ES-I3 (cell line): ENCODE data around the gene MEPCE.

Experiments used
- H3K36me3 ChIP-seq: 2 replicates; pipeline ENCODE4 v1.6.1; 2013; ENCODE audit warnings: mild to moderate bottlenecking, low read length, control low read depth, moderate library complexity; ENCODE audit not compliant: insufficient read depth
- H3K4me1 ChIP-seq: 2 replicates; pipeline ENCODE4 v1.6.1; 2013; ENCODE audit warnings: mild to moderate bottlenecking, control low read depth, low read length; ENCODE audit not compliant: insufficient read depth
- H3K9ac ChIP-seq: 2 replicates; pipeline ENCODE4 v1.6.1; 2013; ENCODE audit warnings: low read depth, mild to moderate bottlenecking, low read length, moderate library complexity
- H3K9me3 ChIP-seq: 2 replicates; pipeline ENCODE4 v1.6.1; 2013; ENCODE audit warnings: mild to moderate bottlenecking, low read length, moderate library complexity; ENCODE audit not compliant: control insufficient read depth, insufficient read depth

MEPCE gene

DNA sequence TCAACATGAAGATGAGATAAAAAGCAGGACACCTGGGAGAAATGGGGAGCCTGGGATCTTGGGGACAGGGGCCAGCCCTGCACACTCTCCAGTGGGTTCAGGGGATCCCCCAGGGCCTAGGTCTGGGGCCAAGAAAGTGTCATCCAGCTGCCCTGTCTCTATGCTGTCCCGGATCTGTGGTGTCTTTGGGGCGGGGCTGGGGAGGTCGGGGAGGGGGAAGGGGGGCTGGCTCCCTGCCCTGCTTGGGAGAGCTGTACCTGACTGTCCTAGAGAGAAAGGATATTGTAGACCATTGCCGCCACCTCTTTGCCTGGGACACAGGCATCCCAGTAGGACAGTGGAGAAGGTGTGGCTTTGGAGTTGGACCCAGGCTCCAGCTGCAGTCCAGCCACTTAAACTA, 41.4 kb downstream of the MEPCE start:
- Histone ChIP-seq H3K9me3 (no peaks in the 10 kb centered on the region), H3K36me3 (no peaks in the 10 kb centered on the region), H3K9ac (no peak overlapping the region), H3K4me1 (peaks cover 4% of the 10 kb centered on the region; the same call in 1 of the 2 replicates)

DNA sequence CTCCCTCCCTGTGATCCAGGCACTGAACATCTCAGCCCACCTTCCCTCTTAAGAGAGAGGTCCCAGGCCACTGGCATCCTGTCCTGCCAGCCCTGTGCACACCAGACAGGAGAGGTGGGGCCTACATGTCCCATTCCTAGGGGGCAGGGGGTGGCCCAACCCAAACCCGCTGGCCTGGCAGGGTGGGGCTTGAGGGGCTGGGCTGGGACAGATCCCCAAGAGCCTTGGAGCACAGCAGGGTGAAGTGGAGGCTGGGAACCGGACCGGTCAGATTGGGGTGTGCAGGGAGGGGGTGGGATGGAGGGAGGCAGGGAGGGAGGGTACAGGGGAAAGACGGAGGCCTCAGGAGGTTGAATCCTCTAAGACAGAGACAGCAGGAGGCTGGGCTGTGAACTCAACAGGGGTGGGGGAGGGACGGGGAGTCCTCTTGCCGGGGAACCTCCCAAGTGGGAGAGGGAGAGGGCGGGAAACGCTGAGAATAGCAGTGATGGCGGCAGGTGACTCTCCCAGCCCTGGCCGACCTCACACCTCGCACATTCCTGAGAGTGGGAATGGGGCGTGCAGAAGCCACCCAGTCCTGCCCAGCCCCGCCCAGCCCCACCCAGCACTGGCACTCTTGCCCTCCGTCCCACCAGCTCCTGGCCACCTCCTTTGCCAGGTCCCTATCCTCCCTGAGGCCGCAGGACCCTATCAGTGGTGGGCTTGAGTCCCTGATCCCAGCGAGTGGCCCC, 42.7 kb downstream of the MEPCE start:
- Histone ChIP-seq H3K4me1 (peaks cover 12% of the 10 kb centered on the region; the same call in 1 of the 2 replicates), H3K9me3 (no peaks in the 10 kb centered on the region), H3K36me3 (no peaks in the 10 kb centered on the region), H3K9ac (no peak overlapping the region)

DNA sequence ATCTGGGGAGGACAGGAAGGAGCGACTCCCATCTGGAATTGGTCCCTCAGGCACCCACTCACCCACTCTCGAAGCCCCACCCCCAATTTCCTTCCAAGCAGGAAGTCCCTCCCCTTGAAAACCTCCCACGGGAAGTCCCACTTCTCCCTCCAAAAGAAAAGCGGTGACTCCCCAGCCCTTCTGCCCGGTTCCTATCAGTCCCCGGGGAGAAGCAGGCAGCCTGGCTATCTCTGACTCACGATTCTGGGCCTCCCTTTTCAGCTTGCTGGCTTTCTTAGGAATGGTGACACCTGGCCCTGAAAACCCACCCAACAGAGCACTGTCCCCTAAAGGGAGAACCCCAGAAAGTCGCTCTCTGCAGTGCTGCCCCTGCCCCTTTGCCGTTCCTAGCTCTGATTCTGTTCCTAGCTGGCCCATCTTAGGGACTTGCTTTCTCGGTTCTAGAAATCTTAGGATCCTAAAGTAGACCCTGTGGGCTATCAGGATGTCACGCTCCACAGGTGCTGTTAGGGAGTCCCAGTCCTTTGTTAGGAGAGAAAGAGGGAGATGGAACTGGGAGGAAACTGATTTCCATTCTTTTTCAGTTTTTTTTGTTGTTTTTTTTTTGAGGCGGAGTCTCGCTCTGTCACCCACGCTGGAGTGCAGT, 43.3 kb downstream of the MEPCE start:
- Histone ChIP-seq H3K36me3 (no peaks in the 10 kb centered on the region), H3K9ac (no peak overlapping the region), H3K4me1 (peaks cover 12% of the 10 kb centered on the region; the same call in 1 of the 2 replicates), H3K9me3 (no peaks in the 10 kb centered on the region)

DNA sequence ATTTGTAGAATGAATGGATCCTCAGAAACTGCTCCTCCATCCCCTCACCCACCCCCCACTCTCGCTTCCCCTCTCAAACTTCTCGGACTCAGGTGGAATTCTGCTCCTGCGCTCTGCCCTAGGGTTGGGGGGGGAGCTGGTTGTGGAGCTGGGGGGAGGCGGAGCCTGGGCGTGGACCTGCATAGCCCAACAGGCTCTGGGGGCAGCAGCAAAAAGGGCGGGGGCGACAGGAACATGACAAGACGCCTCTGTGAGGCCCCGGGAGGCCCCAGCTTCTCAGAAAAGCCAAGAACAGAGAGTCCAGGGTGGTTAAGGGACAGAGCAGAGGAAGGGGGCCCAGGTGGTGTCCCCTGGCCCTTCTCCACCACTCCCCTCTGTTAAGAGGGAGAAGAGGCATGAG, 45.9 kb downstream of the MEPCE start:
- Histone ChIP-seq H3K36me3 (no peaks in the 10 kb centered on the region), H3K9ac (peak overlapping the region; percentile 20), H3K4me1 (peaks cover 8% of the 10 kb centered on the region; the same call in 1 of the 2 replicates)

DNA sequence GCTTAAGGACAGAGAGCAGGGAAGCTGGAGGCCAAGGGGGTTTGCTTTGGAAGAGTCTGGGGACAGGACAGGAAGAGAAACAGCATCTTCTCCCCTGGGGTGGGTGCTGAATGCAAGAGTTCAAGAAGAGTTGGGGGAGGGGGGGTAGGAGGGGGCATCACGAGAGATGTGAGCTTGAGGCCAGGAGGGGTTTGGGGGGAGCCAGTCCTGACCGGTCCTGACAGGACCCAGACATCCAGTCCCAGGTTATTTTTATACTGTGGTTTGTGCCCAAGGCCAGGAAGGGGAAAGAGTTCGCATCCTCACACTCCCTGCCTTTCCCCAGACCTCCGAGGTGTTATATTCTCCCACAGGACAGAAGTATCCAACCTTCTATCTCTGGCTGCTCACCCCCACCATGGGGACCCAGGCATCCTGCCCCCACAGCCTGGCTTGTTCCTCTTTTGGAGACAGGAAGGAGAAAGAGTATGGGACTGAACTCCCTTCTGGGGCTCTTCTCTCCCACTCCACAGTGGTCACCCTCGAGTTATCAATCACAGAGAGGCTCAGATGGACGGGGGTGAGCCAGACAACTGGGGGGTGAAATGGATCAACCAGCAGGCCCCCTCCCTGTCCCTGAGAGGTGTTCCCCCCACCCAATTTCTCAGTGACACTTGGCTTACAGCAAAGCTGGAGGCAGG, 46.6 kb downstream of the MEPCE start:
- peak overlapping the region; percentile 20; the same call in 1 of the 2 replicates for H3K9ac ChIP-seq
- no peaks in the 10 kb centered on the region for H3K36me3 ChIP-seq

More for the DNA sequence above, 45.9 kb downstream of the MEPCE start:
- H3K9me3 ChIP-seq, result no peaks in the 10 kb centered on the region

DNA sequence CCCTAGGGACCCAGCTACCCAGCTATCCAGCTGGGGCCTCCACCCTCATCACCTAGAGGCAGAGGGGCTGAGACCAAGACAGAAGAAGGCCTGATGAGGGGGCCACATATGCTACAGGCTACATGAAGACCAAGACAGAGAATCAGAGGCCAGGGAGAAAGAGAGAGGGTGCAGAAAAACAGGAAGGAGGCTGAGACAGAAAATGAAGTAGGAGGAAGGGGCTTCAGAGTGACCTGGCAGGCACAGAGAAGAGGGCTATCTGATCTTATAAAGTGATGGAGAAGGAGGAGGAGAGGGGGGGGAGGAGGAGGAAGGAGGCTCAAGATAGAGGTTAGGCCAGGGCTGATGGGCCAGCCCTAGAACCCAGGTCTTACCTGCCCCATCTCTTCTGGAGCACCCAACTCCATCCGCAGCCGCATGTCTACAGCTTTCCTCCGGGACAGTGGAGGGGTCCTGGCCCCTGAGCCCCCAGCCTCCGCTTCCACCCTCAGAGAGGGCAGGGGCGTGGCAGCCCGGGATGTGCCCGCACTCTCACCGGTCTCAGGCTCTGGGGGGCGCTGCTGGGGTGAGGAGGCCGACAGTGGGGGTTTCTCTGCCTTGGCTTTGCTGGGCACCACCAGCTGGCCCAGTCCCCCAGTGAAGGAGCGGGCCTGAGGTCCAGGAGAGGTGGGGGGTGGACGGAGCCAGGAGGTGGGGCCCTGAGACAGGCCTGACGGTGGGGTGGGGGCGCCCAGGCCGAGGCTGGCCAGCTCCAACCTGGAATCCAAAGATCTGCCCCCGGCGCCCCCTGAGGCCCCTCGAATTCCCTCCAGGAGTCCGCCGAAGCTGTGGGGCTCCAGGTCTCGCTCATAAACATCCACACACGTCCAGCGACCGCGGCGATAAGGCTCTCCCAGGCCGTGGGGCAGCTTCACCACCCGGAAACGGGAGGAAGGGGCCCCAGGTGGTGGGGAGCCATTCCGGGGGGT, 47.6 kb downstream of the MEPCE start:
- Histone ChIP-seq H3K4me1 (peaks cover 8% of the 10 kb centered on the region; the same call in 1 of the 2 replicates), H3K9me3 (no peaks in the 10 kb centered on the region), H3K9ac (peak overlapping the region; percentile 41; the same call in 1 of the 2 replicates), H3K36me3 (no peaks in the 10 kb centered on the region)

More for the DNA sequence above, 46.6 kb downstream of the MEPCE start:
- Histone ChIP-seq H3K4me1 (peaks cover 8% of the 10 kb centered on the region; the same call in 1 of the 2 replicates), H3K9me3 (no peaks in the 10 kb centered on the region)

DNA sequence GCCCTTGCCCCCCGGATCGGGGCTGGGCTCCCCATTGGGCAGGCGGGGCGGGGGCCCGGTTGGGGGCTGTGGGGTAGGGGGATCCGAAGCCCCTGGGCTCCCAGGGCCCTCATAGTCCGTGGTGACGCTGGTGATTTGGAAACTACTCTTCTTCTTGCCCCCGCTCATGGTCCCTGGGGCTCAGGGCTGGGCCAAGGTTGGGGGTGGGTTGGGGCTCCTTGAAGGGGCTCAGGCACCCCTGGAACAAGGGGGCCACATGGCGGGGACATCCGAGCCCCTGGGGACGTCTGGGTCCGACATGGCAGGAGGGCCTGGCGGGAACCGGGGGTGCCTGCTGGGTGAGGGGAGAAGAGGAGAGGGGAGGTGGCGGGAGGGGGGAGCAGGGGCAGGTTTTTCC, 48.2 kb downstream of the MEPCE start:
- peak overlapping the region; percentile 83 for H3K9ac ChIP-seq
- no peaks in the 10 kb centered on the region for H3K9me3 ChIP-seq
- peaks cover 8% of the 10 kb centered on the region; the same call in 1 of the 2 replicates for H3K4me1 ChIP-seq
- no peaks in the 10 kb centered on the region for H3K36me3 ChIP-seq

DNA sequence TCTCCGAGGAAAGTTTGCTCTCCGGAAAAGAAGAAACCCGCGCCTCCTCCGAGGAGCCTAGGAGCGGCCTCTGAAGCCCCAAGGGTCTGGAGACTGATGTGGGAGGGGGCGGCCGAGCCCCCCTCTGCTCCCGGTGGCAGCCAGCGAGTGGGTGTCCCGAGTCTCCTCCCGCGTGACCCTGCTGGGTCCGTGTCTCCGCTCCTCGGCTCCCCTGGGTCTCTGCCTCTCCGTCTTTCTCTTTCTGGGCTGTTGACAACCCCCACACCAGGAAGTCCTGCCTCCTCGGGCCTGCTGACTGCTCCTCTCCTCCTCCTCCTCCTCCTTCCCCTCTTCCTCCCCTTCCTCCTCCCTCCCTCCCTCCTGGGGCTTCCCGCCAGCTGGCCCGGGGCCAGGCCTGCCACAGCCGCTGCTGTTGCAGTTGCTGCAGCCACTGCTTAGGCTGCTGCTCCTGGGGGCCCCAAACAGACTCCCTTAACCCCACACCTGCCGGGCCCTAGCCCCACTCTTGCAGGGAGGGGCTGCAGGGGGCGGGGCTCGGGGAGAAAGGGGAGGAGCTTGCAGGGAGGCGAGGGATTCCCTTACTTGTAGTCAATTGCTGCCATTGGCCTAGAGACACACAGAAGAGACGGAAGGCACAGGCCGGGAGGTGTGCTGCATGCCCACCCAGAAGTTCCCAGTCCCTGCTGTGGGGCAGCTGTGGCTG, 49.5 kb downstream of the MEPCE start, which contains the start of gene TSC22D4:
TSS of gene TSC22D4 (minus strand) at position 257 of the 703 bp plus-strand sequence. CDS start 1,176 bp downstream, outside the sequence.
- peaks cover 8% of the 10 kb centered on the region; the same call in 1 of the 2 replicates for H3K4me1 ChIP-seq
- no peaks in the 10 kb centered on the region for H3K36me3 ChIP-seq
- no peaks in the 10 kb centered on the region for H3K9me3 ChIP-seq
- peak within 1 kb of the TSS; percentile 83 for H3K9ac ChIP-seq

DNA sequence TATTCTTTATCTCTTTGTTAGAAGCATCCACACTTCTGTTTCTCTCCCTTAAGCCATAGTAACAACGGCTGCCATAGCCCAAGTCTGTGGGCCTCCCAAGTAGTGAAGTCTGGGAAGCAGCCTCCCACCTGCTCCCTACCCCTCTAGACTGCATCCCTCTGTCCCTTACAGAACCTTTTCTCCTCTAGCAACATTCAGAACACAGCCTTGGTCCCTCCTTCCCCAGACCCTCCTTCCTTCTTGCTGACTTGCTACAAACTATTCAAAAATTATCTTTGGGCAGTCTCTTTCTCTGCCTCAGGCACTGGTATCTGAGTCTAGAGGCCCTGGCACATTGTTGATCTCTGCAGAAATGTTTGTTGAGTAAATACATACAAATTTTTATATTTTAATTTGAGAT, 51.8 kb downstream of the MEPCE start:
- H3K9ac ChIP-seq, result no peak overlapping the region
- H3K4me1 ChIP-seq, result peaks cover 11% of the 10 kb centered on the region

DNA sequence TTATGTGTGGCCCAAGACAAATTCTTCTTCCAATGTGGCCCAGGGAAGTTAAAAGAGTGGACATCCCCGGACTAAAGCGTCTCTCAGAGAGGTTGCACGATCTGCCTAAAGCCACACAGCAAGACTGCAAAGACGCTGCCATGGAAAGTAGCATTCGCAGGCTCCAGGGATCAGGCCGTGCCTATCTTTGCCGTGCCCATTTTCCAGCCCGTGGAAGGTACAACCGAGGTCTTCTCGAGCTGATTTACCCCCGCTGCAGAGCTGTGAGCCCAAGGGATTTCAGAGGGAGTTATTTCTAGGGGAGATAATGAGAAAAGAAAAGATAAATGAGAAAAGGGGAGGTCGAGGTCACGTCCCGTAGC, 53.1 kb downstream of the MEPCE start:
- H3K4me1 ChIP-seq, result peaks cover 6% of the 10 kb centered on the region
- H3K9me3 ChIP-seq, result no peaks in the 10 kb centered on the region
- H3K9ac ChIP-seq, result peak overlapping the region; percentile 60; the same call in 1 of the 2 replicates
- H3K36me3 ChIP-seq, result no peaks in the 10 kb centered on the region

More for the DNA sequence above, 51.8 kb downstream of the MEPCE start:
- Histone ChIP-seq H3K36me3 (no peaks in the 10 kb centered on the region), H3K9me3 (no peaks in the 10 kb centered on the region)

DNA sequence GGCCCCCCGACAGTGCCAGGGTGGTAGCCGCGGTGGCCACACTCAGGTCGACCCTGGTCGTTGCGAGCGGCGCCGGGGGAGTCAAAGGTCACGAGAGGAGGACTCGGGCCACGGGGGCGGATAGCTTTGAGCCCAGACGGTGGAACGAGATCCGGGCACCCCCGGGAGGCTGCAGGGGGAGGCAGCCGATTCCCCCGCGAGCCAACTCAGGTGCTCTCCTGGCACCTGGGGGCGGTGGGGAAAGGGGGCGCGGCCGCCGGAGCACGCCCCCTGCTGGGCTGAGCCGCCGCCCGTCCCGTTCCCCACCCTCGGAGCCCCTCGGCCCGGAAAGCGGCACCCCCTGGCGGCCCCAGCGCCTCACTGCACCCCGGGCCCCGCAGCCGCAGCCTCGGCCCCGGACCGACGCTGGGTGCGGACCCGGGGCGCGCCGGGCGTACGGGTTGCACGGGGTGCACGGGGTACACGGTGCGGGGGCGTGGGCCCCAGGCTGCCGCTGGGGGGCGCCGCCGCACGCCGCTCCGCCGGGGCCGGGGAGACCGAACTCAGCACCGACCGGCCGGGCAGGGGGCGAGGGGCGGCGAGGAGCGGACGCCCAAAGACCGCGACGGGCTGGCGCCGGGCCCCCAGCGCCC, 53.6 kb downstream of the MEPCE start:
- H3K4me1 ChIP-seq, result peaks cover 6% of the 10 kb centered on the region
- peak overlapping the region; percentile 60 for H3K9ac ChIP-seq
- no peaks in the 10 kb centered on the region for H3K9me3 ChIP-seq
- H3K36me3 ChIP-seq, result no peaks in the 10 kb centered on the region
